HG03280 (cell line): Measurements from ENCODE around the gene CD8B2.
"Not testable (repeated sequence)": the region's sequence is repeated elsewhere in the genome, so short reads cannot be mapped to it uniquely, and the experiment has no call there.

Experiments used
- ATAC-seq: cut with Tn5 transposase; IDR thresholded peaks from one replicate; pipeline ENCODE4 v1.9.1; 2021; ENCODE audit warnings: mild to moderate bottlenecking, moderate library complexity; ENCODE audit not compliant: unreplicated experiment

Gene CD8B2

DNA sequence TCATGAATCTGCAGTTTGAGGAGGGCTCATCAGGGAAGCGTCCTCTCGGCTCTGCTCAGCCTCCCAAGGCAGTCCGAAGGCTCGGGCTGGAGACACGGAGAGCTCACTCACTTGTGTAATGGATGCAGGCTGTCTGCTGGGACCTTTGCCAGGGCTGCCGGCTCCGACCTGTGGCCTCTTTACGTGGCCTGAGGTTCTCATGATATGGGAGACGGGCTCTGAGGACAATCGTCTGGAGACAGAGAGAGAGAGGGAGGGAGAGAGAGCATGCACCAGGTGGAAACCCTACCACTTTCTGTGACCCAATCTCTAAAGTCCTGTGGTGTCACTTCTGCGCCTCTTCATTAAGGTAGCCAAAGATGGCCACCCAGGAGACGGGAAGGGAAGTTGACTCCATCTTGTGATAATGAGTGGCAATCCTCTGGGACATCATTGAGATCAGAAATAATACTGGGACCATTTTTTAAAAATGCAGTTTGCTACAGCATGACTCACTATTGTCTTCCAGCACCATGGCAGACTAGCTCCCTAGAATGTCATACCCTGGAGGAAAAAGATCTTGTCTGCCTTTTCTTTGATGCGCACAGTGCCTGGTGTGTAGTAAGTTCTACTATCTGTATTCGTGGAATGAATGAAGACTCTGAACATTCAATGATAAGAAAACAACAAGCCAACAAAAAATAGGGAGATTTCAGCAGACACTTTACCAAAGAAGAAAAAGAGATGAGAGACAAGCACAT is 60.2 kb downstream of the CD8B2 start:
- no peak for ATAC-seq

DNA sequence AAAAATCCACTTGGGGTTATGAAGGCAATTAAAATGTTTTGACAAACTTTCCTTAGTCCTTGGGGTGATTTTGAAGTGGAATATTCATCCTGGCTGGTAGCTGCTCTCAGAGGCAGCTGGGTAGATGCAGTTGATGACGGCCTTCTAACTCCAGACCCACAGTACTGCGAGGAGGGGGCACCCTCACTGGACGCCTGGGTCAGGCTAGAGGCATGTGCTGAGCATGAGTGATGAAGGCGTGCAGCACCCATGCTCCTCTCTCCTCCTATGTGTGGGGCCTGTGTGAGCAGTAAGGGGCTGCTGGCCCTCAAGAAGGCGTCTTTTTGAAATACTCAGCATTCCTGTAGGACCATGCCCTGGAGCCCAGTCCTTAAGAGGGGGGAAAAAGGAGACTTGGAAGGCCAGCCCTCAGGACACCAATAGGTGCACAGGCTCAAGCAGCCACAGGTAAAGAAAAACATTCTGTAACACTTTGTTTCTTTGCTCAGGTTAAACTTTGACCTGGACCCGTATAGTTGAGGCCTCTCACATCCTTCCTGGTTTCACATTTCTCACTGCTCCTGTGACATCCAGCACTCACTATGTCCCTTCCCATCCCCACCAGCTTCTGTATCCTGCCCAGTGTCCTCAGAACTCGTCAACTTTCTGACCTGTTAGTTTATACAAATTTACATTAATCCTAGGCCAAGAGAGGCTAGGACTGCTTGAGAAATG is 64.4 kb downstream of the CD8B2 start:
- no peak for ATAC-seq

DNA sequence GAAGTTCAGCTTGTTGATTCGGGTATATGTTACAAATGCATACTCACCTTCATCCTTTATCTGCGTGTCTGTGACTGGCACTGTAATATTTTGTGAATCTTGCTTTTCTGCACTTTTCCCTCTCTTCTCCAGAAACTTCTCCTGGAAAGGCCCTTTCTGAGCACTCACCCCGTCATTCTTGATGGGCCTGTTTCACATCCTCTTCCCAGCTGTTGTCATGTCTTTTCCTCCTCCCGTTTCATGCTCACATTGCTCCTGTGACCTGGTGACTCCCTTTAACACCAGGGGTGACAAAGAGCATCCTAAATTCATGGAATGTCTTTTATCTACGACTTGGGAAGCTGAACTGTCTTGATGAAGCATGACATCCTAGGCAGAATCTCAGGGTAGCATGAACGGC is 65.8 kb downstream of the CD8B2 start:
- ATAC-seq, result no peak

DNA sequence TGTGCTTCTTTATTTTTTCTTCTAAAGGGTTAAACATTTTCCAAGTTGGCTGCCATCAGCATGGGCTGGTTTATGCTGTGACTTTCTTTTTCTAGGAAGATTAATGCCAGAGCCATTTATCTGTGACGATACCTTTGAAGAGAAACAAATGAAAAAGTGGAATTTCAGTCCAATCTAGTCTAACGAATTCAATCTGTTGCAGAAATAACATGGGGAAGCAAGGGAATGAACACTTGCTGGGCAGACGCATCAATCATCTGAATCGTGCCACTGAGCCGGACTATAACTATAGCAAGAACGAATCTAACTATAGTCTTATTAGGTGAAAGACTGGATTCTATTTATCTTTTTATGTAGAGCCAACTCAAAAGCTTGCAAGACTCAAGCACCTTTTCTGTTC is 66.2 kb downstream of the CD8B2 start:
- ATAC-seq, result no peak

GRCh38 chr2:106554411-106554810 is 67.2 kb downstream of the CD8B2 start:
- no peak for ATAC-seq

GRCh38 chr2:106555053-106555452 is 67.9 kb downstream of the CD8B2 start:
- ATAC-seq, result no peak

- not testable (repeated sequence) for ATAC-seq
Measured at GRCh38 chr2:106559786-106560185, 72.6 kb downstream of the CD8B2 start.

DNA sequence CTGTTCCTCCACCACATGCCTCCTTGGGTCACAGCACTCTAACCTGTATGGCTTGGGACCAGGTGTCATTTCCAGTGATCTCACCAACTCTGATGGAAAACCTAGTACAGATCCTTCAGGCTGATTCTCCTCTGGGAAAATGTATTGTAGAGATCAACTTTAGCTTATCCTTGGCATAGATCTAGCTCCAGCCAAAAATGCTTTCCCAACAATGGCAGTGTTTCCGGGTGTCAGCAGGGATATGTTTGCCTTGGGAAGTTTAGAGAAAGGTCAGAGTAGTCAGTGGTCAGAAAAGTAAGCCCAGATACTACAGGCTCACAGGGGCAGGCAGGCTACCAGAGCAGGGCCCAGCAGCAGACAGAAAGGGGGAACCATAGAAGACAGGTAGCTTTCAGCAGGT is 73.6 kb downstream of the CD8B2 start:
- no peak for ATAC-seq

DNA sequence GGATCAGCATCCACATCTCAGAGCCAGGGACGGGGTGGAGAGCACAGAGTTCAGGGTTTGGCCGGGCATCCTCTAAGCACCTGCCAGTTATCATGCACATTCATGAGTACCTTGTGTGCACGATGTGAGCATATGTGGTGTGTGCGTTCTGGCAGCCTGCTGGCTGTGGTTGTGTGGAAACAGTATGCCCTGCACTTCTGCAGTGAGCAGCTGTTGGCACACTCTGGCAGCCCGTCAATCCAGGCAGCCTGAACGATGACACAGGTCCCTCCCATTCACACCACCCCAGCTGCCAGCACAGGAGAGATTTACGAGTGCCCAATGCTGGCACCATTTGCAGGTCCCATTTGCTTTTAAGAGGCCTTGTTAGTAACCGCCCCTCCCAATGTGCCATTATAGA is 74.2 kb downstream of the CD8B2 start:
- ATAC-seq, result no peak

- ATAC-seq, result no peak
Measured at GRCh38 chr2:106561803-106562202, 74.6 kb downstream of the CD8B2 start.

GRCh38 chr2:106562268-106563186 is 75.4 kb downstream of the CD8B2 start:
- ATAC-seq, result no peak

- ATAC-seq, result no peak
Measured at GRCh38 chr2:106563195-106563594, 76.0 kb downstream of the CD8B2 start.

DNA sequence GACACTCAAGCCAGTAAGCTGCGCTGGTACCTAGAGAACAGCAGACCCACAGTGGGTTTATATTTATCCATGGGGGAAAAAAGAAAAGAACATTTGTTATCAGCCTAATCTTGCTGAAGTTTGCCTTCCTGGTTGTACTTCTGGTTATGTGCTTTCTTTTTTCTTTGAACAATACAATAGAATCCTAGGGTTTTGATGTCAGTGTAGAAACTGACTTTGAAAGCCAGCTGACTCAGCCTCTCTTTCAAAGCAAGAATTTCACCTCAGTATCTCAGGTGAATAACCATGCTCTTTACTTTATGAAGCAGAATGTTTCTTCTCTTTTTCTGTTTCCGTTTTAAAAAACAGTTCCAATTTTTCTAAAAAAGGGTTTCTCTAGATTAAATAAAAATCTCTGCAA is 78.4 kb downstream of the CD8B2 start:
- no peak for ATAC-seq

- ATAC-seq, result no peak
Measured at GRCh38 chr2:106566050-106566449, 78.9 kb downstream of the CD8B2 start.

GRCh38 chr2:106566484-106566883 is 79.3 kb downstream of the CD8B2 start:
- ATAC-seq, result not testable (repeated sequence)

- no peak for ATAC-seq
Measured at GRCh38 chr2:106570316-106570715, 83.2 kb downstream of the CD8B2 start.
